HG03280 (cell line): ENCODE data around the gene A3GALT2.

Experiments
- ATAC-seq: cut with Tn5 transposase; IDR thresholded peaks from one replicate; pipeline ENCODE4 v1.9.1; 2021; ENCODE audit warnings: mild to moderate bottlenecking, moderate library complexity; ENCODE audit not compliant: unreplicated experiment

The A3GALT2 gene

GRCh38 chr1:33320619-33321165 is at the start of gene A3GALT2:
Gene A3GALT2, minus strand, starts transcription at chr1:33321098. Its CDS starts 0 bp downstream, at chr1:33321098.
- ATAC-seq: no peak

GRCh38 chr1:33370301-33370700 is 49.4 kb upstream of the A3GALT2 start:
- ATAC-seq: no peak

- ATAC-seq: no peak
Measured at GRCh38 chr1:33369764-33370163, 48.9 kb upstream of the A3GALT2 start.

GRCh38 chr1:33369081-33369480 is 48.2 kb upstream of the A3GALT2 start:
- no peak for ATAC-seq

GRCh38 chr1:33368431-33368830 is 47.5 kb upstream of the A3GALT2 start:
- no peak for ATAC-seq

GRCh38 chr1:33367485-33368405 is 46.8 kb upstream of the A3GALT2 start:
- ATAC-seq: peak; percentile 64

GRCh38 chr1:33366762-33367484 is 46.0 kb upstream of the A3GALT2 start:
- ATAC-seq: no peak

GRCh38 chr1:33365560-33365997 is 44.7 kb upstream of the A3GALT2 start:
- ATAC-seq: no peak

- ATAC-seq: no peak
Measured at GRCh38 chr1:33364565-33364918, 43.6 kb upstream of the A3GALT2 start.

GRCh38 chr1:33363470-33363861 is 42.6 kb upstream of the A3GALT2 start:
- ATAC-seq: no peak

- ATAC-seq: no peak
Measured at GRCh38 chr1:33363021-33363420, 42.1 kb upstream of the A3GALT2 start.

GRCh38 chr1:33361532-33362235 is 40.8 kb upstream of the A3GALT2 start:
- no peak for ATAC-seq

- no peak for ATAC-seq
Measured at GRCh38 chr1:33360367-33360766, 39.5 kb upstream of the A3GALT2 start.

- no peak for ATAC-seq
Measured at GRCh38 chr1:33359931-33360330, 39.0 kb upstream of the A3GALT2 start.

- ATAC-seq: no peak
Measured at GRCh38 chr1:33358795-33359503, 38.1 kb upstream of the A3GALT2 start.

GRCh38 chr1:33358114-33358794 is 37.4 kb upstream of the A3GALT2 start:
- ATAC-seq: no peak

- ATAC-seq: no peak
Measured at GRCh38 chr1:33357099-33357498, 36.2 kb upstream of the A3GALT2 start.

GRCh38 chr1:33354707-33355316 is 33.9 kb upstream of the A3GALT2 start:
- no peak for ATAC-seq

GRCh38 chr1:33353531-33353930 is 32.6 kb upstream of the A3GALT2 start:
- ATAC-seq: no peak

- ATAC-seq: no peak
Measured at GRCh38 chr1:33351281-33351660, 30.4 kb upstream of the A3GALT2 start.
